Activated effector memory CD4-positive, alpha-beta T cell treated with anti-CD3 and anti-CD28 coated beads, Interleukin-2, amount 50 U/mL, for 16 hours (primary cell): ENCODE measurements around the gene RHBDL1.

Experiments
- DNase-seq: peaks from one replicate; pipeline ENCODE4 v3.0.0-alpha.2; 2020

RHBDL1 gene

GRCh38 chr16:722835-723633 lies 47.6 kb downstream of the RHBDL1 start:
- no peak for DNase-seq

- no peak for DNase-seq
Measured at GRCh38 chr16:723695-724094, 48.2 kb downstream of the RHBDL1 start.

- no peak for DNase-seq
Measured at GRCh38 chr16:724188-725040, 48.9 kb downstream of the RHBDL1 start.

- DNase-seq: no peak
Measured at GRCh38 chr16:725041-725376, 49.5 kb downstream of the RHBDL1 start.

GRCh38 chr16:725463-726187 lies 50.2 kb downstream of the RHBDL1 start:
- no peak for DNase-seq

GRCh38 chr16:726188-726437 lies 50.6 kb downstream of the RHBDL1 start:
- no peak for DNase-seq

GRCh38 chr16:726438-727290 lies 51.2 kb downstream of the RHBDL1 start, which contains the start of the genes CCDC78 and HAGHL:
TSS of gene CCDC78 (minus strand) at chr16:726443. CDS start at chr16:726367, 76 bp downstream.
TSS of gene HAGHL (plus strand) at chr16:727106. CDS start at chr16:727510, 404 bp downstream.
- peak; percentile 86 for DNase-seq

GRCh38 chr16:727291-727977 lies 52.0 kb downstream of the RHBDL1 start:
- peak; percentile 68 for DNase-seq
